Gastrocnemius medialis (tissue), 4 donors: ENCODE data around the gene MYCN.

Experiments
- CTCF ChIP-seq, 5 experiments: fragments of 450-650 bp in 3 of 5; fragments of 200-600 bp in 2 of 5; sonication (generic) in 2 of 5; IDR thresholded peaks in 4 of 5; conservative IDR thresholded peaks in 1 of 5; 1 replicate in 4 of 5; 2 replicates in 1 of 5; pipeline ENCODE4 v1.5.1; 2016 to 2019; ENCODE audit warnings: antibody characterized with exemption in 5 of 5, mild to moderate bottlenecking in 3 of 5, moderate library complexity in 3 of 5
- POLR2A ChIP-seq, 2 donors: fragments of 450-650 bp; IDR thresholded peaks; one replicate each; pipeline ENCODE4 v1.6.1; 2017; ENCODE audit warnings: antibody characterized with exemption in 2 of 2, mild to moderate bottlenecking in 2 of 2, moderate library complexity in 2 of 2

GRCh38 chr2:15988733-15989132, 48.4 kb downstream of the MYCN start:
- TF ChIP-seq CTCF (IDR thresholded peaks at IDR 0.05 in 4 of 5, conservative IDR thresholded peaks at IDR 0.05 in 1 of 5) (no peak), POLR2A (IDR thresholded peaks at IDR 0.05) (no peak)
